CD4-positive, alpha-beta T cell treated with Interleukin-21 for 1 hour (primary cell): ENCODE results near the gene PMIS2.

Experiments used
- DNase-seq: peaks from one replicate; pipeline ENCODE4 v3.0.0-alpha.2; 2020

The PMIS2 gene

DNA sequence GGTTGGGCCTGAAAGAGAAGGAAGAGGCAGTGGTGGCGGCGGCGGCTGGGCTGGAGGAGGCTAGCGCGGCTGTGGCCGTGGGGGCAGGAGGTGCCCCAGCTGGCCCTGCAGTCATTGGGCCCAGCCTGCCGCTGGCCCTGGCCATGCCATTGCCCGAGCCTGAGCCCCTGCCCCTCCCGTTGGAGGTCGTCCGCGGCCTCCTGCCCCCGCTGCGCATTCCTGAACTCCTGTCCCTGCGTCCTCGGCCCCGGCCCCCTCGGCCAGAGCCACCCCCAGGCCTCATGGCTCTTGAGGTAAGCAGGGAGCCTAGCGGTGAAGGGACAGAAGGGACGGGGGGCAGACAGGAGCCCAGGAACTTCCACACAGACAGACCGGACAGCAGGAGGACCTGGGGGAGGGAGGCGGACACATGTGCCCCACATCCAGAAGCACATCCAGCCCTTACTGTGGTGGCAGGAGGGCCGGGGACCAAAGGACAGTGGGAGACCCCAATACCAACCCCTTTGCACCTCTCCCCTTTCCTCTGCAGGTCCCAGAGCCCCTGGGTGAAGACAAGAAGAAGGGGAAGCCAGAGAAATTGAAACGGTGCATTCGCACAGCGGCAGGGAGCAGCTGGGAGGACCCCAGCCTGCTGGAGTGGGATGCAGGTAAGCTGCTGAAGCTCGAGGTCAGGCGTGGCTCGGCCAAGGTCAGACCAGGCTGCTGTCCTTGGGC lies 47.9 kb downstream of the PMIS2 start:
- no peak for DNase-seq

GRCh38 chr19:35636651-35637050 lies 50.7 kb downstream of the PMIS2 start:
- DNase-seq = no peak
